ENCODE measurements around the gene LRRC8B.
"Not testable (repeated sequence)": the region's sequence is repeated elsewhere in the genome, so short reads cannot be mapped to it uniquely, and the experiment has no call there.

LRRC8B gene

GRCh38 chr1:89538361-89538760 is 13.7 kb downstream of the LRRC8B start:
- DNase-seq, result peak; percentile 94 to 97 (median 95)
- H3K9me3 ChIP-seq (ENCODE audit: control extremely low read depth in 1 of 5, control insufficient read depth in 4 of 5, insufficient read depth in 2 of 5, low read depth in 1 of 5, low read length in 4 of 5), result no peaks in the 10 kb centered on the region
- WGBS (ENCODE audit: insufficient coverage), result 0% methylated on average over 2 of the region's 2 CpGs
- H3K27ac ChIP-seq (ENCODE audit: insufficient read depth in 1 of 2, low read depth in 1 of 2, low read length in 2 of 2, poor library complexity in 1 of 2, severe bottlenecking in 2 of 2), result peak overlapping the region; percentile 47 to 77
- H3K4me1 ChIP-seq (ENCODE audit: control extremely low read depth in 1 of 4, control insufficient read depth in 4 of 4, insufficient read depth in 4 of 4, low read length in 3 of 4), result peaks cover 21 to 55% (median 42%) of the 10 kb centered on the region in 4 experiments
- peak overlapping the region in 2 of 7 experiments; percentile 51 to 61 for H3K4me3 ChIP-seq (ENCODE audit: control insufficient read depth in 1 of 7, extremely low read depth in 1 of 7, insufficient read depth in 4 of 7, low read depth in 2 of 7, low read length in 6 of 7)
- H3K36me3 ChIP-seq (ENCODE audit: control insufficient read depth in 4 of 4, insufficient read depth in 4 of 4, low read length in 3 of 4), result no peaks in the 10 kb centered on the region
- ChIA-PET POLR2A (interaction anchor here (0.7 kb wide), 1 partner anchor 25 kb away, joined by 3 read pairs; no protein-coding TSS in a partner anchor), CTCF (no interaction called here)
- no peaks in the 10 kb centered on the region for H3K27me3 ChIP-seq (replicated peaks in 2 of 5; ENCODE audit: control insufficient read depth in 4 of 5, insufficient read depth in 5 of 5, low read length in 4 of 5)

- 90% methylated on average over 2 of the region's 3 CpGs for WGBS (ENCODE audit: insufficient coverage)
- Histone ChIP-seq H3K36me3 (ENCODE audit: control insufficient read depth in 4 of 4, insufficient read depth in 4 of 4, low read length in 3 of 4) (no peaks in the 10 kb centered on the region), H3K4me1 (ENCODE audit: control extremely low read depth in 1 of 4, control insufficient read depth in 4 of 4, insufficient read depth in 4 of 4, low read length in 3 of 4) (peaks cover 21 to 55% (median 42%) of the 10 kb centered on the region in 4 experiments), H3K4me3 (ENCODE audit: control insufficient read depth in 1 of 7, extremely low read depth in 1 of 7, insufficient read depth in 4 of 7, low read depth in 2 of 7, low read length in 6 of 7) (no peak overlapping the region), H3K27me3 (replicated peaks in 2 of 5; ENCODE audit: control insufficient read depth in 4 of 5, insufficient read depth in 5 of 5, low read length in 4 of 5) (no peaks in the 10 kb centered on the region), H3K9me3 (ENCODE audit: control extremely low read depth in 1 of 5, control insufficient read depth in 4 of 5, insufficient read depth in 2 of 5, low read depth in 1 of 5, low read length in 4 of 5) (no peaks in the 10 kb centered on the region), H3K27ac (ENCODE audit: insufficient read depth in 1 of 2, low read depth in 1 of 2, low read length in 2 of 2, poor library complexity in 1 of 2, severe bottlenecking in 2 of 2) (peak overlapping the region; percentile 47 to 74)
- ChIA-PET CTCF (interaction anchor here (1.6 to 2.2 kb wide), 2 partner anchors 16 to 59 kb away, joined by 4 to 12 read pairs; no protein-coding TSS in a partner anchor), POLR2A (no interaction called here)
- peak in 2 of 3 donors; percentile 71 to 78 for DNase-seq
Measured at GRCh38 chr1:89539128-89539527, 14.5 kb downstream of the LRRC8B start.

GRCh38 chr1:89540406-89540970 is 15.9 kb downstream of the LRRC8B start:
- POLR2A ChIA-PET, result interaction anchor here (1.0 kb wide), 1 partner anchor 26 kb away, joined by 5 read pairs; no protein-coding TSS in a partner anchor
- H3K27ac ChIP-seq (ENCODE audit: insufficient read depth in 1 of 2, low read depth in 1 of 2, low read length in 2 of 2, poor library complexity in 1 of 2, severe bottlenecking in 2 of 2), result peak overlapping the region in 1 of 2 experiments; percentile 76
- peak in 2 of 3 donors; percentile 23 to 36 for DNase-seq
- CTCF ChIA-PET, result interaction anchor here (0.7 to 2.4 kb wide), 11 partner anchors 8 to 58 kb away, joined by 3 to 12 read pairs (median 3); no protein-coding TSS in a partner anchor
- no peaks in the 10 kb centered on the region for H3K9me3 ChIP-seq (ENCODE audit: control extremely low read depth in 1 of 5, control insufficient read depth in 4 of 5, insufficient read depth in 2 of 5, low read depth in 1 of 5, low read length in 4 of 5)
- H3K27me3 ChIP-seq (replicated peaks in 2 of 5; ENCODE audit: control insufficient read depth in 4 of 5, insufficient read depth in 5 of 5, low read length in 4 of 5), result no peaks in the 10 kb centered on the region
- WGBS (ENCODE audit: insufficient coverage), result 10% methylated on average over 2 of the region's 4 CpGs
- no peaks in the 10 kb centered on the region for H3K36me3 ChIP-seq (ENCODE audit: control insufficient read depth in 4 of 4, insufficient read depth in 4 of 4, low read length in 3 of 4)
- peak overlapping the region in 5 of 7 experiments; percentile 1 to 30 (median 10) for H3K4me3 ChIP-seq (ENCODE audit: control insufficient read depth in 1 of 7, extremely low read depth in 1 of 7, insufficient read depth in 4 of 7, low read depth in 2 of 7, low read length in 6 of 7)
- H3K4me1 ChIP-seq (ENCODE audit: control extremely low read depth in 1 of 4, control insufficient read depth in 4 of 4, insufficient read depth in 4 of 4, low read length in 3 of 4), result peaks cover 28 to 60% (median 48%) of the 10 kb centered on the region in 4 experiments

GRCh38 chr1:89542345-89542744 is 17.7 kb downstream of the LRRC8B start:
- H3K27me3 ChIP-seq (replicated peaks in 2 of 5; ENCODE audit: control insufficient read depth in 4 of 5, insufficient read depth in 5 of 5, low read length in 4 of 5), result no peaks in the 10 kb centered on the region
- CTCF ChIA-PET, result interaction anchor here (2.3 kb wide), 1 partner anchor 22 kb away, joined by 9 read pairs; no protein-coding TSS in a partner anchor
- WGBS (ENCODE audit: insufficient coverage), result no CpG with 5 or more reads among the region's 1 CpG

GRCh38 chr1:89543632-89544031 is 19.0 kb downstream of the LRRC8B start:
- H3K27me3 ChIP-seq (replicated peaks in 2 of 5; ENCODE audit: control insufficient read depth in 4 of 5, insufficient read depth in 5 of 5, low read length in 4 of 5); H3K4me3 ChIP-seq (ENCODE audit: control insufficient read depth in 1 of 7, extremely low read depth in 1 of 7, insufficient read depth in 4 of 7, low read depth in 2 of 7, low read length in 6 of 7); CTCF ChIA-PET; H3K9me3 ChIP-seq (ENCODE audit: control extremely low read depth in 1 of 5, control insufficient read depth in 4 of 5, insufficient read depth in 2 of 5, low read depth in 1 of 5, low read length in 4 of 5); H3K36me3 ChIP-seq (ENCODE audit: control insufficient read depth in 4 of 4, insufficient read depth in 4 of 4, low read length in 3 of 4); DNase-seq: not testable (repeated sequence)
- Histone ChIP-seq H3K4me1 (ENCODE audit: control extremely low read depth in 1 of 4, control insufficient read depth in 4 of 4, insufficient read depth in 4 of 4, low read length in 3 of 4) (peaks cover 24 to 56% (median 46%) of the 10 kb centered on the region in 4 experiments), H3K27ac (ENCODE audit: insufficient read depth in 1 of 2, low read depth in 1 of 2, low read length in 2 of 2, poor library complexity in 1 of 2, severe bottlenecking in 2 of 2) (peak overlapping the region in 1 of 2 experiments; percentile 25)
- no CpG with 5 or more reads among the region's 1 CpG for WGBS (ENCODE audit: insufficient coverage)
- POLR2A ChIA-PET, result interaction anchor here (0.6 kb wide), 1 partner anchor 14 kb away, joined by 3 read pairs; no protein-coding TSS in a partner anchor

More at GRCh38 chr1:89542345-89542744, 17.7 kb downstream of the LRRC8B start:
- H3K4me3 ChIP-seq (ENCODE audit: control insufficient read depth in 1 of 7, extremely low read depth in 1 of 7, insufficient read depth in 4 of 7, low read depth in 2 of 7, low read length in 6 of 7), result no peak overlapping the region
- POLR2A ChIA-PET, result no interaction called here
- no peak for DNase-seq
- H3K27ac ChIP-seq (ENCODE audit: insufficient read depth in 1 of 2, low read depth in 1 of 2, low read length in 2 of 2, poor library complexity in 1 of 2, severe bottlenecking in 2 of 2), result no peak overlapping the region
- peaks cover 0 to 3% (median 0%) of the 10 kb centered on the region in 4 experiments for H3K36me3 ChIP-seq (ENCODE audit: control insufficient read depth in 4 of 4, insufficient read depth in 4 of 4, low read length in 3 of 4)
- H3K9me3 ChIP-seq (ENCODE audit: control extremely low read depth in 1 of 5, control insufficient read depth in 4 of 5, insufficient read depth in 2 of 5, low read depth in 1 of 5, low read length in 4 of 5), result no peaks in the 10 kb centered on the region
- H3K4me1 ChIP-seq (ENCODE audit: control extremely low read depth in 1 of 4, control insufficient read depth in 4 of 4, insufficient read depth in 4 of 4, low read length in 3 of 4), result peaks cover 32 to 59% (median 52%) of the 10 kb centered on the region in 4 experiments

- peak overlapping the region in 1 of 2 experiments; percentile 65 for H3K27ac ChIP-seq (ENCODE audit: insufficient read depth in 1 of 2, low read depth in 1 of 2, low read length in 2 of 2, poor library complexity in 1 of 2, severe bottlenecking in 2 of 2)
- peaks cover 11 to 41% (median 31%) of the 10 kb centered on the region in 4 experiments for H3K4me1 ChIP-seq (ENCODE audit: control extremely low read depth in 1 of 4, control insufficient read depth in 4 of 4, insufficient read depth in 4 of 4, low read length in 3 of 4)
- H3K4me3 ChIP-seq (ENCODE audit: control insufficient read depth in 1 of 7, extremely low read depth in 1 of 7, insufficient read depth in 4 of 7, low read depth in 2 of 7, low read length in 6 of 7), result peak overlapping the region in 1 of 7 experiments; percentile 31
- CTCF ChIA-PET, result interaction anchor here (0.5 to 1.1 kb wide), 2 partner anchors 9 to 562 kb away, joined by 3 read pairs; no protein-coding TSS in a partner anchor
- WGBS (ENCODE audit: insufficient coverage), result 0% methylated on average over 1 of the region's 6 CpGs
- POLR2A ChIA-PET, result no interaction called here
- H3K36me3 ChIP-seq (ENCODE audit: control insufficient read depth in 4 of 4, insufficient read depth in 4 of 4, low read length in 3 of 4), result peaks cover 0 to 8% (median under 1%) of the 10 kb centered on the region in 4 experiments
- DNase-seq, result peak; percentile 40 to 85 (median 73)
- H3K9me3 ChIP-seq (ENCODE audit: control extremely low read depth in 1 of 5, control insufficient read depth in 4 of 5, insufficient read depth in 2 of 5, low read depth in 1 of 5, low read length in 4 of 5), result no peaks in the 10 kb centered on the region
- H3K27me3 ChIP-seq (replicated peaks in 2 of 5; ENCODE audit: control insufficient read depth in 4 of 5, insufficient read depth in 5 of 5, low read length in 4 of 5), result no peaks in the 10 kb centered on the region
Measured at GRCh38 chr1:89545264-89546038, 20.8 kb downstream of the LRRC8B start.
